Middle frontal gyrus (tissue), 1 donor: Measurements from ENCODE around the gene CPA5.

ENCODE experiments used
- DNase-seq: peaks from one replicate; pipeline ENCODE4 v3.0.0-alpha.2; 2015; ENCODE audit warnings: low spot score; ENCODE audit errors: extremely low spot score

The CPA5 gene

DNA sequence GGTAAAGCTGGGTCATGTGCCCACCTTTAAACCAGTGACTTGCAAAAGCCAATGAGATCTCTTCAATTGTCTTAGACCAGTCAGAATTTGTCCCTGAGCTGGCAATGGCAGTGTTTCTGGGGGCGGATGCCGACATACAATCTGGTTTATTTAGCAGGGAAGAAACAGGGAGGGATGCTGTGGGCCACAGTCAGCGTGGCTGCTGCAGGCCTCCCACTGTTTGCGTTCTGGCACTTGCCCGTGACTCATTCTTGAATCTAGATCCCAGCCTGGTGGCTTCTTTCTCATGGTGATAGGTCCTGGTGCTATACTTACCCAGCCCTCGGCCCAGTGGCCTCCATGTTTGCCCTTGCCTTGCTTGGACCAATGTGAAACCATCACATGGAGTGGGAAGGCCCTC lies 32.6 kb downstream of the CPA5 start:
- no peak for DNase-seq

DNA sequence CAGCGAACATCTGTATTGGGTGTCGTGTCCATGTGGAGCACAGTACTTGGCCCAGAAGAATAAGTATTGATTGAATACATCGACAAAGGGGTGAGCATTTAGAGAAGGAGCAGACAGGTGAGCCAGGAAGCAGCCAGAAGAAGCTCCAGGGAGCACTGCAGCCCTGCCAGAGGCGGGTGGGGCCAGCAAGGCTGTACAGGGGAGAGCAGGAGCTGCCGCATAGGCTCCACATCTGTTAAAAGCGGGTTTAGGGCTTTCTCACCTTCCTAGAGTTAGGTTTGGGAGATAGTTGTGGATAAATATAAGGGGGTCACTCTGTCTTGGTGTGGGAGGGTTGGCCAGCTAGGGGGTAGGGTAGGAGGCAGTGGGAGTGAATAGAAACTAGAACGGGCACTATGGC lies 34.4 kb downstream of the CPA5 start:
- no peak for DNase-seq

DNA sequence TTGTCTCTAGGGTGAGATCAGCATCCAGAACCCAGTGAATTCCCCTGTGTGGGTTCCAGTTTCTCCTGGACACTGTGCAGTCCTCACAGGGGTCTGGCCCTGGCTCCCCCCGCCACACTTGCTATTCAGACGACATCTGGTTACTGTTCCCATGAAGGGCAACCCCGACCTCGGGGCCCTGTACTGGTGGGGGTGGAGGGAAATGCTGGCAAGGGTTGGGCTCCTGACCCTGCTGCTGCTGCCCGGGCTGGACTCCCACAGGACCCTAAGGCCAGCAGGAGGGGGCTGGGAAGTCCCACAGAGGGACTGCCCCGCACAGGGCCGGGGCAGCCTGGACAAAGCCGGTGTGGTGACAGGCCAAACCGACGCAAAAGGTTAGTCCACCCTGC lies 34.9 kb downstream of the CPA5 start:
- no peak for DNase-seq

DNA sequence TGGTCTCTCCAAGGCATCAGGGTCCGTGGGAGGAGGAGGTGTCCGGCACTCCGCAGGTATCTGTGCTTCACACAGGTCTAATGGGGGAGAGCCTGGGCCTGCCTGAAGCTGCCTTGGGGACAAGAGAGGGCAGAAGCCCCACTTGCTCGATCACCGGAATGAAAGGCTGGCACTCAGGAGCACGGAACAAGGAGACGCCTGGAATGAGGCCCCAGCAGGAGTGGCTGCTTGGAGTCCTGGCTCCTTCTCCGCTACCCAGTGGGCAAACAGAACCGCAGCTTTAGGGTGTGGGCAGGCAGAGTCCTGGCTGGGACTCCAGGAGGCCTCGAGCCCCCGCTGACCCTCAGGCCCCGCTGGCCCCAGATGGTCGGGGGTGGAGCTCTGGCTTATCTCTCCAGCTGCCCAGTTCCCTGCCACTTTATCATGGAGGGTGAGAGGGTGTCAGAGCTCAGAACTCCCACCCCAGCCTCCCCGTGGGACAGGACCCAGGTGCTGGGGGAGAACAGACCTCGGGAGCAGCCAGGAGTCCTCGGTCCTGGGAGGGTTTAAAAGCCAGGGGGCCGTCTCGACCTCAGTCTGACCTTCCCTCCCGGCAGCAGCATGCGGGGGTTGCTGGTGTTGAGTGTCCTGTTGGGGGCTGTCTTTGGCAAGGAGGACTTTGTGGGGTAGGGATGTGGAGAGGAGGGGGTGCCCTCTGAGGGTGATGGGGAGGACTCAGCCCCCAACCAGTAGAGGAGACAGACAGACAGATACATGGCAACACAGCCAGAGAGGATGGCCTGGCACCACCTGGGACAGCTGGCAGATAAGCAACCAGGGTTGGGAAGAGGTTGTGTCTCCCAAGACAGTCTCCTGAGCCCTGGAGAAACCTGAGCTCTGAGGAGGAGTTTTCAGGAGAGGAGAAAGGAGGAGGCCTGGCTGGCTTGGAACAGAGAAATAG lies 35.6 kb downstream of the CPA5 start, which contains the start of gene CPA1:
Gene CPA1 (plus strand): TSS at position 574 of the 940 bp plus-strand sequence. CDS start 27 bp downstream, at position 601.
- DNase-seq, result no peak

DNA sequence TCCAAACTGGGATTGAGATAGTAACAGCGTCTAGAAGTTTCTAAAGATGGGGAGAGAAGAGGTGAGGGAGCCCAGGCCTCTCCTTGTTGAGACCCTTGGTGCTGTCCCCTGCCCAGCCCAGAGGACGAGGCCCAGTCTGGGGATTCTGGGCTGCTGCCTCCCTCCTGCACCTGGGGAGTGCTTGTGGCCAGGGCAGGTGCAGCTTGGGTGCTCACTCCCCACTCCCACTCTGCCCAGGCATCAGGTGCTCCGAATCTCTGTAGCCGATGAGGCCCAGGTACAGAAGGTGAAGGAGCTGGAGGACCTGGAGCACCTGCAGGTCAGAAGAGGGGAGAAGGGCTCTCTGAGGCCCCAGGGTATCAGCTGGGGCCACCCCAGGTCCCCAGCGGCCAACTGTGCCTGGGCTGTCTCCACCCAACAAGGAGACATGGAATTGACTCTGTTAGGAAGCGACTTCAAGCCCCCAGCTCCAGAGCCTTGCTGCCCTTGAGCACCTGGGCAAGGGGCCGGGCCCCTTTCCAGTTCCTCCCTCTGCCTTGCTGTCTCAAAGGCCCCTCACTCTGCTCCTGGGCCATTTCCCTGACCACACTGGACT lies 36.3 kb downstream of the CPA5 start:
- DNase-seq, result no peak

DNA sequence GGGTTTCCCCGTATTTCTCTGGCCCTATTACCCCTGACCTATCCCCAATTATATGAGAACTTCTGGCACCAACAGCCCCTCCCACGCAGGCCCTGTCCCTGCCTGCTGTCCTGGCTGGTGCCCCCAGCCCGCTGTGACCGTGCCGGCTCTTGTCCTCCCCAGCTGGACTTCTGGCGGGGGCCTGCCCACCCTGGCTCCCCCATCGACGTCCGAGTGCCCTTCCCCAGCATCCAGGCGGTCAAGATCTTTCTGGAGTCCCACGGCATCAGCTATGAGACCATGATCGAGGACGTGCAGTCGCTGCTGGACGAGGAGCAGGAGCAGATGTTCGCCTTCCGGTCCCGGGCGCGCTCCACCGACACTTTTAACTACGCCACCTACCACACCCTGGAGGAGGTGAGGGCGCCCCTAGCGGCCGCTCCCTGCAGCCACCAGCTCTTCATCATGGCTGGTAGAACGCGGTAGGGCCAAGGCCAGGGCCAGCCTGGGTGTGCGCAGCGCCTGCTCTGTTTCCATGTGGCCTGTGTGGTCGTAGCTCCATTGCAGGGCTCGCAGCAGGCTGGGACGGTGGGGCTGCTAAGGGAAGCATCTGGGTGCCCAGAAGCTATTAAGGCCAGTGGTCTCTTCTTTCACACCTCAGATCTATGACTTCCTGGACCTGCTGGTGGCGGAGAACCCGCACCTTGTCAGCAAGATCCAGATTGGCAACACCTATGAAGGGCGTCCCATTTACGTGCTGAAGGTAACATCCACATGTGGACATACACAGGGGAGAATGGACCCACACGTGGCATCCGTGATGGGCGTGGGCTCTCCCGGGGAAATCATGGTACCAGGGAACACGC lies 37.1 kb downstream of the CPA5 start:
- DNase-seq, result no peak

DNA sequence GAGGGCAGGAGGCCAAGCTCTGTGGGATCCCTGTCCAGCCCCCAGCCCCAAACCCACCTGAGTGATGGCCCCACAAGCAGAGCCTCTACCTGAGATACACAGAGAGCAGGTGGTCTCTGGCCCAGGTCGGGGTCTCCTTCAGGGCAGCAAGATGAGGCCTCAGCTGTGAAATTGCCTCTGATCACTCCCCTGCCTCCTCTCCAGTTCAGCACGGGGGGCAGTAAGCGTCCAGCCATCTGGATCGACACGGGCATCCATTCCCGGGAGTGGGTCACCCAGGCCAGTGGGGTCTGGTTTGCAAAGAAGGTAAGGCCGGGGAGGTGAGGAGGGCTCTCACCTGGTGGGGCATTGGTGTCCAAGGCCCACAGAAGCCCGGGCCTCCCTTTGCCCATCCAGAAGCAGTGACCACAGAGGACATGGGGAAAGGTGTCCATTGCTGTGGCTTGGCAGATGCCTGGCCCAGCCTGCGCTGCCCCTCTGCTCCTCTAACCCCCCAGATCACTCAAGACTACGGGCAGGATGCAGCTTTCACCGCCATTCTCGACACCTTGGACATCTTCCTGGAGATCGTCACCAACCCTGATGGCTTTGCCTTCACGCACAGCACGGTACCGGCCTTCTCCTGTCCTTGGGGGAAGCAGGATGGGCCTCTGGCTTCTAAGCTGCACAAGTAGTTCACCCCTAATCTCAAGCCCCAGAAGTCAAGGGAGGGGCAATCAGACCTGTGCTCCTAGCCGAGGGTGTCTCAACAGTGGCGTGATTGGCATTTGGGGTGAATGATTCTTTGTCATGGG lies 38.8 kb downstream of the CPA5 start:
- no peak for DNase-seq

DNA sequence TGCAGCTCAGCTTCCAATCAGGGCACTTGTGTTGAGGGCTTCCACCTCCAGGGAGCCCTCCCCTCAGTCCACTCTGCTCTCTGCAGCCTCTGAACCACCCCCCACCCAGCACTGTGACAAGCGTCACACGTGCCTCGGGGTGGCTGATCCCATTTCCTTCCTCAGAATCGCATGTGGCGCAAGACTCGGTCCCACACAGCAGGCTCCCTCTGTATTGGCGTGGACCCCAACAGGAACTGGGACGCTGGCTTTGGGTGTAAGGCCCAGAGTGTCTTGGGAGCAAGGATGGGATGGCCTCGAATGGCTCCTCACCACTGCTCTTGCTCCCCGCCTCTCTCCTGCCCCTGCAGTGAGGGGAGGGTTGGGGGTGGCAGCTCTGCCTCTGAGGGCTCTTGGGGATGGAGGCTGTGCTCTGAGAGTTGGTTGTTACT lies 39.8 kb downstream of the CPA5 start:
- no peak for DNase-seq

DNA sequence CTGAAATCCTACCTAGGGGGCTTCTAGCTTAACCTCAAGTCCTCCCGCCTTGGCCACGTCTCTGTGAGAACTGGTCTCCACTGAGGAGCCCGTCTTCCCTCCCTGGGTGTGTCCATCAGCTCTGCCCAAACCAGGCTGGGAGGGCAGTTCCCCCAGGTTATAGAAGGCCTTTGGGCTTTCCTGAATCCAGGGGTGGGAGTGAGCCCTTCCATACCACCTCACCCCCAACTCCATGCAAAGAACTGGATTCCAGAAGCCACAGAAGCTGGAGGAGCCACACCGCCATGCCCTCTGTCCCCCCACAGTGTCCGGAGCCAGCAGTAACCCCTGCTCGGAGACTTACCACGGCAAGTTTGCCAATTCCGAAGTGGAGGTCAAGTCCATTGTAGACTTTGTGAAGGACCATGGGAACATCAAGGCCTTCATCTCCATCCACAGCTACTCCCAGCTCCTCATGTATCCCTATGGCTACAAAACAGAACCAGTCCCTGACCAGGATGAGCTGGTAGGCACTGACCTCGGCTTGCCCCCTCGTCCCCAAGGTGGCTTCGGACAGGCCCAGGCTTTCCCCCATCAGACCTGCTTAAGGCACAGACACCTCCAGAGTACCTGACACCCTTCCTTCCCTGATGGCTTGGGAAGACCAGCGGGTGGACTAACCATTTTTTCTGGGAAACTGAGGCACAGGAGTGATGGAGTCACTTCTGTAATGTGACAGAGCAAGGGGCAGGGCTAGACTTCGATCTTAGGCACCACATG lies 40.4 kb downstream of the CPA5 start:
- DNase-seq, result no peak

DNA sequence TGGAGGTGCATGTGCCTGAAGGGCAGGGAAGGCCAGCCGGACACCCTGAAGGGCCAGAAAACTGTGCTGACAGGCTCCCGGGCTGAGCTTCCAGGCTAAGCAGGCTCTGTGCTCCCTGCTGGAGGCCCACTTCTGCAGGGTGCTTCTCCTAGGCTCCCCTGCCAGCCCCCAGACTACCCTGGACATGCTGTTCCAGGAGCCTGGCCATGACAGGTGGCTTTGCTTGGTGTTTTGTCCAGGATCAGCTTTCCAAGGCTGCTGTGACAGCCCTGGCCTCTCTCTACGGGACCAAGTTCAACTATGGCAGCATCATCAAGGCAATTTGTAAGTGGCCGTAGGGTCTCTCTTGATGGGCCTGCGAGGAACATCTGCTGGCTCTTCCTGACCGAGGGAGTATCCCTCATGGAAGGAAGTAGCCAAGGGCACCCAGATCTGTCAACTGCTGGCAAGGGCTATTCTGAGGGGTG lies 41.0 kb downstream of the CPA5 start:
- no peak for DNase-seq

DNA sequence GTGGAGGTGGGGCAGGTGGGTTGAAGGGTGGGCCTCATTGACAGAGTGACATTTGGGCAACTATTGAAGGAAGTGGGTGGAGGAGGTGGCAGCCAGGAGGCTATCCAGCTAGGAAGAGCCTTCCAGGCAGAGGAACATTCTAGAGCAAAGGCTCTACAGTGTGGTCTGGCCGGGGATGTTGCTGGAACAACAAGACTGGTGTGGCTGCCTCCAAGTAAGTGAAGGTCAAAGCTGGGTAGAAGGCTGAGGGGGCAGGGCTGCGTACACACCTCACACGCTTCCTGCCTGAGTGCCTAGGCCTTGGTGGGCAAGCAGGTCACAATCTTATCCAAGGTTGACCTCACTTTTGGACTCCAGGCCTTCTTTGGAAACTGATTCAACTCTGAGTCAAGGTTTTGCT lies 42.3 kb downstream of the CPA5 start:
- DNase-seq, result no peak

DNA sequence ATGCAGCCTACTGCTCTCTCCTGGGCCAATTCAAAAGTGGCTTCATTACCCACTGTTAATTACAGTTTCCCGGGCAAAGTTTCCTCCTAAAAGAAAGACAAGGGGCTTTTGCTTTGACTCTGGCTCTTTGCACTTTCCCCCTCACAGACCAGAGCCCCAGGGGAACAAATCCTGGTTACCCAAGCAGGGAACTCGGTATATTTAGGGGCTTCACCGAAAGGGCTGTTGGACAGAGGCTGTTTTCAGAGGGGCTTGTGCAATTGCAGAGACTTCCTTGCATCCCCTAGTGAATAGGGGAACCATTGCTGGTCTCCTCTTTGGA lies 42.7 kb downstream of the CPA5 start:
- no peak for DNase-seq

DNA sequence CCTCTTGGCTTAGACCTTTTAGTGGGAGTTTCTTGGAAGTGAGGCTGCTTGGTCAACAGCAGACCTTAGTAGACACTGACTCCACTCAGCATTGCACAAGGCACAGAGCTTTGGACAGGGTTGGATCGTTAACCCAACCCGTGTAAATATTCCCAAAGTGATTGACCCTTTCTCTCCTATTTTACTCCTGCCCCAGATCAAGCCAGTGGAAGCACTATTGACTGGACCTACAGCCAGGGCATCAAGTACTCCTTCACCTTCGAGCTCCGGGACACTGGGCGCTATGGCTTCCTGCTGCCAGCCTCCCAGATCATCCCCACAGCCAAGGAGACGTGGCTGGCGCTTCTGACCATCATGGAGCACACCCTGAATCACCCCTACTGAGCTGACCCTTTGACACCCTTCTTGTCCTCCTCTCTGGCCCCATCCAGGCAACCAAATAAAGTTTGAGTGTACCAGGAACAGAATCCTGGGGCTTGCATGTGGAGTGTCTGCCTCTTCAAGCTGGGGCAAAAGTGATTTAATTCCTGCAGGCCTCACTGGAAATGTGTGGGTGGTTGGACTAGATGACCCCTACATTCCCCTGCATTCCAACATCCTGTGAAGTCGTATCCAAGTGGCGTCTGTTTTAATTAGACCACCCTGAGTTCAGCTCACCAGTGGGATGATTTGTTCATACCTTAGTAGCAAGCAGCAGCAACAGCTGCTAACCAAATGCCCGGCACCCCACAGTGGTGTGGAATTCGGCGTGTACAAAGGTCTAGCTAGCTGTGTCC lies 43.2 kb downstream of the CPA5 start:
- DNase-seq, result no peak

DNA sequence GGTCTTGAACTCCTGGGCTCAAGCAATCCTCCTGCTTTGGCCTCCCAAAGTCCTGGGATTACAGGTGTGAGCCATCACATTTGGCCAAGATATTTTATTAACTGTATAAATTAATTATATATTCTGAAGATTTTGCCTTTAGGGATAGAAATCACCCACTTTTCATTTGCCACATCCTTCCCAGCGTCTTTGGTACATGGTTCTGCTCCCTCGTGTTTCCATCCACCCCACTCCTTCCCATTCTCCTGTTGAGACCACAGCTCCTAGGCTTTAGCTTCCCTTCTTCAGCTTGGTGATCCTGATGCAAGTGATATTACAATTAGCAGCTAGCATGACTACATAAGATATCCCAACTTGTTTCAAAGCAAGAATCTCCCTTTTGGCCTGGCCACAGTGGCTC lies 44.1 kb downstream of the CPA5 start:
- DNase-seq, result no peak

DNA sequence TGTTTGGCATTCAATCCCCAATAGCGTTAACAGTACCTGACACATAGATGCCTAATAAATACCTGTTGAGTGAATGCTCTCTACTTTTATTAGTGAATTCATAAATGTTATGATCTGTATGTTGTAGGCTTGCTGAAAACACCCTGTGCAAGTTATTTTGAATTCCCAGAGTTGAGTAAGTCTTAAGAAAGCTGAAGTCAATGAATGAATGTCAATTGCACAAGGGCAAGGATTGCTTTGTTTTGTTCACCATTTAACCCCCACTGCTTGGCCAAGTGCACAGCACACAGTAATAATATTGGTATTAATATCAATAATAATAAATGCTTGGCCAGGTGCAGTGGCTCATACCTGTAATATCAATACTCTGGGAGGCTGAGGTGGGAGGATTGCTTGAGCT lies 45.9 kb downstream of the CPA5 start:
- no peak for DNase-seq

DNA sequence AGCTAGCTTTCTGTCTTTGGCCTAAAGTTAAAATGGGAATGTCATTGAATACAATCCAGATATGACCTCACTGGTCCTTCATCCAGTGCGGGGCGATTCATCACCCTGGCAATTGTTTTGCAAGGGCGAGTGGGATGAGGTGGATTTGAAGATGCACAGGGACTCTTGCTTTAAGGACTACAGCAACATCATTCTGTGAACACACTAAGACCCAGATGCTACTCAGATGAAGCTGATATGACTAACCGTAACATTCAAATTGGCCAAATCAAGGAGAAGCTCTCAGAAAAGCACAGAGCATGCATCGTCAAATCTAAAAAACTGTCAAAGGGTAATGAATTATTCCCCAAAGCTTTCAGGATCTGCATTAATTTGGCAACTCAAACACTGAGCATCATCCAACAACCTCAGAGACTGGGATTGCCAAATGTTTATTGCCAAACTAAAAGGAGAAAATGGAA lies 48.5 kb downstream of the CPA5 start:
- DNase-seq, result no peak

DNA sequence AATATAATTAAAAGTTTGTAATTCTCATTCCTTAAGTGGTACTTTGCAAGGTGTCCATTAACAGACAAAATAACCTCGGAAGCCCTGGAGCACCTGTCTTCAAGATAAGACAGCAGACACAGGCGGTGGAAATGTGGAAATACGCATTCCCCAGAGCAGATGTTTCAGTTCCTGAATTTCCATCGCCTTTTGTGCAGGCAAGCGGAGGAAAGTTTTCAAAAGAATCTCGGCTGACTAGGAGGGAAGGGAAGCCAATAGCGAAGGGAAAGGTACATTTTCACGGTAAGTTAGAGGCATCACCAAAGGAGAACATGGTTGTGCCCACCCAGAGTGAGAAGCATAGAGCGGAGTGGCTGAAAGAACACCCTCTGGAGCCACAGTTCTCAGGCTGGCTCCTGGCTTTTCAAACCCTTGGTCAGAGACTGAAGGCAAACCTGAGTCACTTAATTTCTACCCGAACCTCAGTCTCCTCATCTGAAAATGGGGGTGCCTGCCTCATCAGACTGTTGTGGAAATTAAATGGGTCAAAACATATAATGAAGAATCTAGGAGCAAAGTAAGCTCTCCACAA lies 49.3 kb downstream of the CPA5 start:
- DNase-seq, result no peak

DNA sequence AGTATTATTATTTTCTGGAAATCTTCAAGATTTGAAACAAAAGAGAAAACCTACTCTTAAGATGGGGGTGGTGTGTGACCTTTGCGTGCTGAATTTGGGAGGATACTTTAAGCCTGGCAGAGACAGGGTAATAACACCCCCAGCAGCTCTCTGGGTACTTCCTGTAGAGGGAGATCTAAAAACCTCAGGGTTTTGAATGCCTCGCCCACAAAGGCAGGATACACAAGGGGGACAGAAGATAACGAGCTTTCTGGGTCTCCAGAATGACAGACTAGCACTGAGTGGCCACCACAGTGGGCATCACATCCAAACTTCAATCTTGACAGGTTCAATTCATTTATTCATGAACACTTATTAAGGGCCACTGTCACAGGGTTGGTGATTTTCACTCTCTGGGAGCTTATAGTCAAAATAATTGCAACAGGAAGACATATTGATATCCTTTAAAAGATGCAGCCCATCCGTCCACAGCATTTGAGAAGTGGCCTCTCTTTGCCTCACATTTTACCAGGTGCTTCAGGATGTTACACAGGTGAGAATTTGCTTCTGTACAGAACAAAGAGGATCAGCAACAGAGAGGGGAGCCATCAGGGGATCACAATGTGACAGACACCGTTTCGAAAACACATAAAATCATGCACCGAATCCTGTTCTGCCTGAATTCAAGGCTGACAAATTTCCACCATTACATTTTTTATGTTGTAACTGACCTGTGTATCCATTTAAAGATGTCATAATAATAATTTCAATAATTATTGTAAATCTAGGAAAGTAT lies 50.0 kb downstream of the CPA5 start:
- no peak for DNase-seq
